ENCODE results near the gene CRBN.

GRCh38 chr3:3102751-3103150, 76.7 kb downstream of the CRBN start:
- no peak for TF ChIP-seq POLR2A (IDR thresholded peaks at IDR 0.05)
- TF ChIP-seq CTCF (IDR thresholded peaks at IDR 0.05), result no peak
